ENCODE results near the gene EFHD2.
A peak's percentile ranks its signal among the peaks of the same experiment; 100 is the strongest.

Gene EFHD2

DNA sequence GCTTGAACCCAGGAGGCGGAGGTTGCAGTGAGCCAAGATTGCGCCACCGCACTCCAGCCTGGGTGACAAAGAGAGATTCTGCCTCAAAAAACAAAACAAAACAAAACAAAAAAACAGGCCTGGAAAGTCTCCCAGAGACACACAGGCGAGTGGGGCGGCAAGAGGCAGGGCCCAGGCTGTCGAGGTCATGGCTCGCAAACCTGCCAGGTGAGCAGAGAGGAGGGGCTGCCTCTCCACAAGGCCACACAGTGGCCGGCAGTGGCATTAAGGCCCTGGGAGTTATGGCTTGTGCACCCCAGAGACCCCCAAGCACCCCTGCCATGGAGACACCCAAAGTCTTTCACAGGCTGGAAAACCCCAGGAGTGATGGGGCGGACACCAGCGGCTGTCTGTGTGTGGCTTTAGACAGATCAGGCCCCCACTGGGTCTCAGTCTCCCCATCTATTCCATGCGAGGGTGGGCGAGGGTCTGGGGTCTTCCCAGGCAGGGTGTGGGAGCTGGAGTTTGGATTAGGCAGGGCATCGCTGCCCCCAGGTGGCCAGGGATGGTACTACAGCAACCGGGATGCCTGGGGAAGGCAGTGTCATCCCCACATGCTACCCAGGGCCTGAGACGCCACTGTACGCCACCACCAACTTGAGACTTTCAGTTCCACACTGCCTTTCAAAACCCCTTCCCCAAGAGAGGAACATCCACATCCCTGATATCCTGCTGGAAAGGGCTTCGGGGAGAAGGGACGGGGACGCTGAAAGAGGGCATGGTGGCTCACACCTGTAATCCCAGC, 21.3 kb downstream of the EFHD2 start:
- peak; percentile 86 for DNase-seq (ENCODE audit: low spot score)

DNA sequence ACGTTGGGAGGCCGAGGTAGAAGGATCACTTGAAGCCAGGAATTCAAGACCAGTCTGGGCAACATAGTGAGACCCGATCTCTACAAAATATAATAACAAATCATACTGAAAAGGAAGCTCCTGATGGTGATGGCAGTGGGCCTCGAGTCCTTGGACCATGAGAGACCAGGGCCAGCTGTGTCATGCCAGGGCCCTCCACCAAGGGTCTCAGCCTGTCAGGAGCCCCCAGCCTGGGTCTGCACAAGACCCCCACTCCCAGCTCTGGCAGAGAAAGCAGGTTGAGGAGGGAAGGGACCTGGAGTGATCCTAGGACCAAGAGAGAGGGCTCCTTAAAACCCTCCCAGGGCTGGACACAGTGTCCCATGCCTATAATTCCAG, 21.9 kb downstream of the EFHD2 start:
- no peak for DNase-seq (ENCODE audit: low spot score)

GRCh38 chr1:15432324-15432723, 22.6 kb downstream of the EFHD2 start:
- no peak for DNase-seq (ENCODE audit: low spot score)

- no peak for DNase-seq (ENCODE audit: low spot score)
These were observed 23.8 kb downstream of the EFHD2 start for GRCh38 chr1:15433471-15433870.

DNA sequence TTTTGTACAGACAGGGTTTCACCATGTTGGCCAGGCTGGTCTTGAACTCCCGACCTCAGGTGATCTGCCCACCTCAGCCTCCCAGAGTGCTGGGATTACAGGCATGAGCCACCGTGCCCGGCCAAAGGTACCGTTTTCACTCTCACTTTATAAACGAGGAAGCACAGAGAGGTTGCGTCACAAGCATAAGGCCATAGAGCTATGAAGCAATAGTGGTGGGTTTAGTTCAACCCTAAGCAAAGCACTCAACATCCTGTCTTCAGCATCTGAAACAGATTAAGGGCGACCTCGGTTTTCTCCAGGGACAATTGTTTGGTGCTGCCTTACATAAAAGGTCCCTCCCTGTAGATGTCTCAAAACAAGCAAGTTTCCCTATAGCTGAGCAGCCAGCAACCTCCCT, 25.1 kb downstream of the EFHD2 start:
- DNase-seq (ENCODE audit: low spot score) = peak; percentile 70

DNA sequence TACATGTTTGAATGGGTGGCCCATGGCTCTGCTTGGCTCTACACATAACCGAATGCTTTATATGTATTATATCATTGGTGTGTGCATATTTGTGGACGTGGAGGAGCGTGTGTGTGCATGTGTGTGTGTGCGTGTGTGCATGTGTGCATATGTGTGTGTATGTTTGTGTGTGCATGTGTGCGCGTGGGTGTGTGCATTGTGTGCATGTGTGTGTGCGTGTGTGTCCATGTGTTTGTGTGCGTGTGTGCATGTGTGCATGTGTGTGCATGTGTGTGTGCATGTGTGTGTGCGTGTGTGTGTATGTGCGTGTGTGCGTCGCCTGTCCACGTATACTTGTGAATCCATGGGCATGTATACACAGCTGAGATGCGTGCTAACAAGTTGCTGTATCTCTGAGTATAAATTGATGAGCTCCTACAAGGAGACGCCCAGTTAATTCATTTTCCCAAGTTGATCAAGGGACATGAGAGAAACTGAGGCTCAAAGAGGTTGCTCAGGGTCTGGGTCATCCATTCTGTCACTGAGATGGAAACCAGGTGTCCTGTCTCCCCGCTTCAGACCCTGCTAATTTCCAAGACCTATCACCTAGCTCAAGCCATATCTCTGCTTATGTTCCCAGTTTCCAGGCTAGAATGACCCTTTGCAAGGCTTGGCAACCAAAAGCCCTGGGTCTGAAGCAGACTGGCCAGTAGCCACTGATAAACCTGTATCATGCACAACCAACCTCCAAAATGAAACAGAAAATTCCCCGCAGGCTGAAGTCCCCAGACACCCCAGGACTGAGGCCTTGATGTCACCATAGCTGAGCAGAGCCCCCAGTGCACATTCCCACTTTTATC, 25.8 kb downstream of the EFHD2 start:
- DNase-seq (ENCODE audit: low spot score) = no peak

DNA sequence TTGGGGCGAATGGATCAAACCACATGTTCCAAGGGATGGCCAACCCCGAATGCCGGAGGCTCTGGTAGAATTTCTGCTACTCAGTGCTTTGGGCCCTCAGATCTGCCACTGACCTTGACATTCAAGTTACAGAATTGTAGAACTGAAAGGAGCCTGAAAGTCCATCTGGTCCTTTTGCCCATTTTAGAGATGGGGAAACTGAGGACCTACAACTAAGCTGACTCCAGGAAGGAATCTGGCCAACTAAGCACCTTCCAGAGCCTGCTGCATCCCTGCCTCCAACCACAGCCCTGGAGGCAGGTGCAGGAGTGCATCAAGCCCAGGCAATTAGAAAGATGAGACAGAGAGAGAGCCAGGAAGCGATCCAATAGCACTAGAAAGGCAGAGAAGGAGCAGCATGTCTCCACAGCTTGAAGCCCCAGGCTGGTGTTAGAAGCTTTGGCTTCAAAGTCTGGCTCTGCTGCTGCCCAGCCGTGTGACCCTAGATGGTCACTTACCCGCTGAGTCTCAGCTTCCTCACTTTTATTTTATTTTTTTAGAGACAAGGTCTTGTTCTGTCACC, 27.3 kb downstream of the EFHD2 start:
- DNase-seq (ENCODE audit: low spot score) = no peak

DNA sequence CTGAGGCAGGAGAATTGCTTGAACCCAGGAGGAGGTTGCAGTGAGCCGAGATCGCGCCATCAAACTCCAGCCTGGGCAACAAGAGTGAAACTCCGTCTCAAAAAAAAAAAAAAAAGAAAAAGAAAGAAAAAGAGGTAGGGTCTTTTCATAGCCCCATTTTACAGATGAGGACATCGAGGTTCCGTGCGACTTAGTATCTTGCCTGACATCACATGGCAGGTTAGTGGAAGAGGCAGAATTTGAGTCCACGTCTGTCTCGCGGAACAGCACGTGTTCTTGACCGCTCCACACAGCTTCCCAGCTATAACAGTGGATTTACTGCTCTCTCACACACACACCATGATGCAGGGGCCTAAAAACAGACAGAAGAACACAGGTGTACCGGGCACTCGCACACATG, 29.6 kb downstream of the EFHD2 start:
- no peak for DNase-seq (ENCODE audit: low spot score)

DNA sequence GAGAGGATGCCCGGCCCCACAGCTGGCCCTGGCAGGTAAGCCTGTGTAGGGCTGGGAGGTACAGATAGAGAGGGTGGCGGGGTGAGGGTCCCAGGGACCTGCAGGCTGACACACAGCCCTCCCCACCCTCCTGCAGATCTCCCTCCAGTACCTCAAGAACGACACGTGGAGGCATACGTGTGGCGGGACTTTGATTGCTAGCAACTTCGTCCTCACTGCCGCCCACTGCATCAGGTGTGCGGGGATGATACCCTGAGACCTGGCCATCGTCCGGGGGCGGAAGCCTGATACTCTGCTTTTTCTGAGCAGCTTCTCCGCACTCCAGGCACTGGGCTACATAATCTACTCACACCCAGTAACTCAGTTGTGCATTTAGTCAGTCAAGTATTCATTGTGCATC, 30.7 kb downstream of the EFHD2 start:
- no peak for DNase-seq (ENCODE audit: low spot score)

GRCh38 chr1:15441247-15441646, 31.6 kb downstream of the EFHD2 start:
- DNase-seq (ENCODE audit: low spot score) = no peak

GRCh38 chr1:15442119-15442518, 32.4 kb downstream of the EFHD2 start:
- DNase-seq (ENCODE audit: low spot score) = no peak

DNA sequence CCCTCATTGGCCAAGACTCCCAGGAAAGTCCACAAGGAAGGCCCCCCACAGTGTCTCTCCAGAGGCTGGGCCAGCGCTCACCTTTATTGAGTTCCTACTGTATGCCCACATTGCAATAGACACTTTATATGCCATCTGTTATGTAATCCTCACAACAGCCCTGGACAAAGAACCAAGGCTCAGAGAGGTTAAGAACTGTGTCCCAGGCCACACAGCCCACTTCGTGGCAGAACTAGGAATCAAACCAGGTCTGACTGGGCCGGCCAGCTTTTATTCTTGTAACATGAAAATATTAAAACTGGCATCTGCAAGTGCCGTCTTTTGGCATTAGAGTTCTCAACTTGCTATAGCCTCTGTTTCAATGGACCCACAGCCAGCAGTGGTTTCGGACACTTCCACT, 33.1 kb downstream of the EFHD2 start:
- no peak for DNase-seq (ENCODE audit: low spot score)

GRCh38 chr1:15443281-15443680, 33.6 kb downstream of the EFHD2 start:
- no peak for DNase-seq (ENCODE audit: low spot score)

DNA sequence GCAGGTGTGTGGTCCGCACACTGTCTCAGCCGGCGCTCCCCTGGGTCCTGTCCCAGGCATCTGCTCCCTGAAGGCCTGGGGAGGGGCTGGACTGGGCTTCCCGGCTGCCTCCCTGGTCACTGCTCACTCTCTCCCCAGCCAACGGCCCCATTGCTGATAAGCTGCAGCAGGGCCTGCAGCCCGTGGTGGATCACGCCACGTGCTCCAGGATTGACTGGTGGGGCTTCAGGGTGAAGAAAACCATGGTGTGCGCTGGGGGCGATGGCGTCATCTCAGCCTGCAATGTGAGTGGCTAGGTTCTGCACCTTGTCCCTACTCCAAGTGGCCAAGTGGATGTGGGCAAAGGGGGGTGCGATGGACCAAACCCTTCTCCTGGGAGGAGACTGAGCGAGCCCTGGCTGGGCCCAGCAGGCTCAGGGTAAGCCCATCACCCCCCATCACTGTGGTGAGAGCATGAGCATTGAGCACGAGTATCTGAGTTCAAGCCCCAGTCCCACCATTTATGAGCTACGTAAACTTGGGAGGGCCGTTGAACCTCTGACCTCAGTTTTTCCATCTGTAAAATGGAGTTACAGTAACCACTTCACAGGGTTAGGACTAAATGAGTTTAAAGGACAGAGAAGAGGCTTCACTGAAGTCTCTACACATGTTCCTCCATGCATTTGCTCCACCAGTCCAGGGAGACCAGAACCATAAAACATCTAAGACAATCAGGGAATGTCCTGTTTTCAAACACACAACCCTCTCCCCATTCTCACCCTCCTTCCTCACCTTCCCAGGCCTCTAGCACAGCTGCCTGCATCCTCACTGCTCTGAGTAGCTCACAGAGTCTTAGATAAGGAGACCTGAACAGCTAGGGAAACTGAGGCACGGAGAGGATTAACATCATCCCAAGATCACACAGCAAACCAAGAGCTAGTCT, 35.0 kb downstream of the EFHD2 start:
- DNase-seq (ENCODE audit: low spot score) = no peak

GRCh38 chr1:15445390-15446122, 35.9 kb downstream of the EFHD2 start:
- DNase-seq (ENCODE audit: low spot score) = no peak

- DNase-seq (ENCODE audit: low spot score) = no peak
These were observed 36.5 kb downstream of the EFHD2 start for GRCh38 chr1:15446212-15446611.

DNA sequence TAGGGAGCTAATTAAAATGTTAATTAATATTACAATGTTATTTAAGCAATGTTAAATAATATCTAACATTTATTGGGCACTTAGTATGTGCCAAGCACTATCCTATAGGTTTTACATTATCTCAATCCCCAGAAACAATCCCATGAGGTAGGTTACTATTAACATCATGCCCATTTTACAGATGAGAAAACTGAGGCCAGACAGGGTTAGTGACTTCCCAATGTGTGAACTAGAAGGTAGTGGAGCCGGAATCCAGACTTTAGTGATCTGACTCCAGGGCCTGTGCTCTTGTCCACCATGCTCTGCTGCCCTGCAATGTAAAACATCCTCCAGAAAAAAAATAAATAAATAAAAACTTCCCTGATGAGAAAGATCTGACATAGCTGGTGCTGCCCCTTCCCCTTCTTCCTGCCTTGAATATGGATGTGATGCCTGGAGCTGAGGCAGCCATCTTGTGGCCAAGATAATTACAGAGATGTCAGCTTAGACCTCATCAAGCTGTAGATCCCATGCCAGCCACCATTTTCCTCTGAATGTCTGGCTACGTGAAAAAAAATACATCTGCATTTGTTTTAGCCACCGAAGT, 39.3 kb downstream of the EFHD2 start:
- DNase-seq (ENCODE audit: low spot score) = no peak

GRCh38 chr1:15449567-15449966, 39.9 kb downstream of the EFHD2 start:
- DNase-seq (ENCODE audit: low spot score) = no peak

- no peak for DNase-seq (ENCODE audit: low spot score)
These were observed 41.5 kb downstream of the EFHD2 start for GRCh38 chr1:15451014-15451722.

GRCh38 chr1:15452216-15452615, 42.5 kb downstream of the EFHD2 start:
- DNase-seq (ENCODE audit: low spot score) = no peak
